ENCODE results near the gene CXXC1.

GRCh38 chr18:50306944-50307343 lies 19.5 kb upstream of the CXXC1 start:
- TF ChIP-seq CTCF (IDR thresholded peaks at IDR 0.05) (no peak), POLR2A (IDR thresholded peaks at IDR 0.05) (no peak), EP300 (IDR thresholded peaks at IDR 0.05) (no peak)
